ENCODE data around the gene PCMTD2. TPM values are rescaled to one million over a fixed set of nuclear protein-coding genes. Genes with fewer than 3 reads are reported as not detected.

Gene PCMTD2
- total RNA-seq, 1 donor from 2014 or later, result 81.8 TPM

- DNase-seq, result no peak
Observed at GRCh38 chr20:64238851-64239387, 16.6 kb upstream of the PCMTD2 start.

GRCh38 chr20:64239449-64240242 lies 15.9 kb upstream of the PCMTD2 start:
- no peak for DNase-seq

- no peak for DNase-seq
Observed at GRCh38 chr20:64240243-64241015, 15.1 kb upstream of the PCMTD2 start.

DNA sequence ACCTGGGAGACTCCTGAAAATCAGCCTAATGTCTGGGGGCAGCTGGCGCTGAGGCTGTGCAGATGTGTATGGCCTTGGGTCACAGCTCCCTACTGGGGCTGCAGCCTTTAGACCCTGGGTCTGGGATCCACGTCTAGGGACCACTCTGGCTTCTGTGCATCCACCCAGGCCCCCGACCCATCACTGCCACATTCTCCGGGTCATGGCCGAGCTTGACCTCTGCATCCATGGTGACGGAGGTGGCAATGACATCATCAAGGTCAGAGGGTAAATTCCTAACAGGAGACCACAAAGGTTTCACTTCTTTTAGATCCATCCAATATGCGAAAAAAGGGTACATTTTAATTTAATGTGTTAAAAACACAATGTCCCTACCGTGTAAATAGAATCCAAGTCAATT lies 14.5 kb upstream of the PCMTD2 start:
- DNase-seq, result no peak

DNA sequence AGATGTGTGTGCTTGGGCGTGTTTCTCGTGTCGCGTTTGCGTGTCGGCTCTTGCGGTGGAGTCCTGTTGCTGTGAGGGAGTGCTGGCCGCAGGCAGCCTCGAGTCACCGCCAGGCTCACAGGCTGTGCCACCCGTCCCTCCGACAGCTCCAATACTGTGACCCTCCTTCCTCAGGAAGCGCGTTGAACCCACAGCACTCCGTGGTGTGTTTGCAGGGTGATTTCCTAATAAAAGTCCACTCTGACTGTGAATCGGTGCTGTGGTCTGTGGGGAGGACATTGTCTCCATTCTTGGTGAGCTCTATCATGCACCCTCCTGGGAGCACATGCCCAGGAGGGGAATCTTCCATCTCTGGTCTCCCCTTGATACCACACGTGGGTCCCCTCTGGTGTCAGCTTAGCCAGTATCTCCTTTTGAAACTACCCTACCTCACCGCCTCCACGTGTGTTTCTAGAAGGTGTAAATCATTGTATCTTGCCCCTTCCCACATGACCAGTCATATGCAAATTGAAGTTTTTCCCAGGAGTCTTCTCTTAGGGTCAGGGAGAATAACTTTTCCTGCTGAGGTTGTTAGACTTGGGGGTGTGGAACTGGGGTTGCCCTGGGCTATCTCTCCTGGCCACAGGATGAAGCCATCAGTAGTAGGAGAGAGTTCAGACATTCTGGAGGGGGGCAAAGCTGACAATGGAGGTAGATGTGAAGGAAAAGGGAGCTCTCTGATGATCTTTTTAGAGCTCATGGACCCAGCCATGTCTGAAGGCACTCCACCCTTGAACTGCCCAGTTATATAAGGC lies 13.3 kb upstream of the PCMTD2 start:
- DNase-seq, result no peak

GRCh38 chr20:64242797-64243475 lies 12.6 kb upstream of the PCMTD2 start:
- no peak for DNase-seq

GRCh38 chr20:64244281-64244805 lies 11.2 kb upstream of the PCMTD2 start:
- no peak for DNase-seq

GRCh38 chr20:64244870-64245603 lies 10.5 kb upstream of the PCMTD2 start:
- no peak for DNase-seq

DNA sequence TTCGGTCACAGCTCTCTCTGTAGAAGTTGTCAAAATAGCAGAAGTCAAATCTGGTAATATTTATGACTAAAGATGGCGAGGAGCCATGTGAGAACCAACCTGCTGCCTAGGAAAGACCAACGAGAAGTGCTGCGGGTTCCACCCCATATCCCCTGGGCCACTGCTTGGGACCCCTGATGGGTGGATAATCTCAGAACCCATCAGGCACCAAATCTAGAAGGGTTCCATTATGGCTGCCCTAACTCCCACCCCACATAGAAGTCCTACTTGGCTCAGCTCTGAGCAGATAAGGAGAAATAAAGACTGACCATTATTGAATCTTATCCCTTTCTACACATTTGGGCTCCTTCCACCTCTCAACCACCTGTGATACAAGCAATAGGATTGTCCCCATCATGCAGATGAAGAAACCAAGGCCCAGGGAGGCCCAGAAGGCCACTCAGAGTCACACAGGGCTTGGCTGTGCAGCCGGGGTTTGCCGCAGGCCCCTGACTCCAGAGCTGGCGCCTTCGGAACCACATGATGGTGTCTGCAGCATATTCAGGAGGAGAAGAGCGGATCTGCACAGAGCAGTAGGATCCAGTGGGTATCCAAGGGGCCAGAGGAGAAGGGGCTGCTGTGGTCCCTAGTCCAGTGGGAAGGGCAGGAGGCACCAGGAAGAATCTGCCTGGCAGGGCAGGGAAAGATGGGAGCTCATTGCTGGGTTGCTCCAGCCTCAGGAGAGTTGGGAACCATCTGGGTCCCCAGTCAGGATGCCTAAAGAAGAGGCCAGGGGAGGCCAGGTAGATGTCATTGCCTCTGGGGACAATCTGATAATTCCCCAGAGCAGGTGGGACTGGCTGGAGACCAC lies 9.6 kb upstream of the PCMTD2 start:
- no peak for DNase-seq

DNA sequence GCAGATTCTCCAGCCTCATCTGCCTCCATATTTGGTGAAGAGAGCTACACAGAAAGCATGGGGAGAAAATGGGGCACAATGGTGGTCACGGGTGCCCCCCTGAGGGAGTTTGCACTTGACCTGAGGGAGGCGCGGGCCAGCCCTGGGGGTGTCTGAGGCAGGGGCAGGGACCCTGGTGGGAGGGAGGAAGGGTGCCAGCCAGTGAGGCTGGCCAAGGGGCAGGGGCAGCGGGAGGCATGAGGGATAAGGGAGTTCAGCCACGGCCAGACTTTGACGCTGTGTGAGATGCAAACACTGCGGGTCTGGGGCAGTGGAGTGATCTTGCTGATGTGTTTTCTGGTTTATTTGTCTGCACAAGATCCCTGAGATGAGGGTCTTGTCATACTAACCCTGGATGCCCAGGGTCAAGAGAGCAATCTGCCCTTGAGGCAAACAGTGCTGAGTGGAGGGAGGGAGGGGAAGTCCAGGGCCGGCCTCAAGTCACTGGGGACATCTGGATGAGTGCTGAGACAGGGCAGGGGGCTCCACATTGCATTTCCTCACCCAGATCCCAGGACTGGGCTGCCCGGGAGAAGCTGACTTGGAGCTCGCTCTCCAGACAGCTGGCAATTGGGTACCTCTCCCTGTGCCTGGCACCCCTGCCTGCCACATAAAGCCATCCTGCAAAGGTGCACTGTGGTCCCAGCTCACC lies 8.8 kb upstream of the PCMTD2 start:
- DNase-seq, result no peak

- DNase-seq, result no peak
Observed at GRCh38 chr20:64247307-64247618, 8.3 kb upstream of the PCMTD2 start.

DNA sequence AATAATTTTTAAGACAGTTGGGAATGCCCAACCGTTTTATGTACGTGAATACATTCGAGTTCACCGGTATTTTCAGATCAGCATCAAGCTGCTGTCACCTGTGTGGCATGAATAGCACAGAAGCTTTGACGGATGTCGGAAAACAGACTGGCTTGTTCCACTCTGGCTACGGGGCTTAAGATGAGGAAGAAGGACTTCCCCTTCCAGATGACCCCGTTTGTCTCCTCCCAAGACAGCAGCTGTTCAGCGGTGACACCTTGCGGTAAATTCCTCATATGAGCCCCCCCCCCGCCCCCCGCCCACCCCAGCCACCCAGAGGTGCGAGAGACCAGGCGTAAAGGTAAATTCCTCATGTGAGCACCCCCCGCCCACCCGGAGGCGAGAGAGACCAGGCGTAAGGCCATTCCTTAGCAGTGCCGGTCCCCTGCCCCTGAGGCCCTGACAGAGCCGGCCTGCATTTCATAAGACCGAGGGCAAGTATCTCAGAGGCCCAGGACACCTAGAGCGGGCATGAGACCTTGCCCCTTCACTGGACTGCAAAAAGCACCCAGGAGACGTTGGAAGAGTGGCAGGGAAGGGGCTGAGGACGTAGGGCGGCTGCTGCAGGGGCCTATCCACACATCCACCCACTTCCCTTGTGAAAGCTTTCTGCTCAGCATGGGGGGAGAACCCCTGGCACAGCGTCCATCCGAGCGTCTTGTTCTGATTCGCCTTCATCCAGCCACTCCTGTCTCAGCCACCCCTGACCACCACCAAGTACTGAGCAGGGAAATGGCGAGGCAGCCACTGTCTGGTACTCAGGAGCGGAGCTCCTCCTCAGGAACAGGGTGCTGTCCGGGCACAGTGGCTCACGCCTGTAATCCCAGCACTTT lies 7.3 kb upstream of the PCMTD2 start:
- no peak for DNase-seq

GRCh38 chr20:64250027-64250426 lies 5.5 kb upstream of the PCMTD2 start:
- no peak for DNase-seq

DNA sequence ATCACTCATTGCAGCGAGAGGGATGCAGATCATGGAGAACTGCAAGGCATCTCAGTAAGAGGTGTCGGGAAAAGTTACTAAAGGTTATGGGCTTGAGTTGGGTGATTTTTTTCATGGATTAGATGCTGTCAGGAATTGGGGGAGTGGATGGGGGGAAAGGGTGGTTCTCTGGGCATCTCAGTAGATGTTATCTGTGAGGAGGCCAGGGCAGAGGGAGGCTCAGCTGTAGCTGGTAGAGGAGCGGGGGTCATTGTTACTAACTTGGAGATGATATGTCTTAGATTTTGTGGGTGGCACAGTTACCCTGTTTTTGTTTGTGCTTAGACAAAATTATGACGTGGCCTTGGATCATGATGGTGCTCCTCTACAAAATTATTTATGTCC lies 2.6 kb upstream of the PCMTD2 start:
- DNase-seq, result no peak

GRCh38 chr20:64253443-64253842 lies 2.1 kb upstream of the PCMTD2 start:
- no peak for DNase-seq

DNA sequence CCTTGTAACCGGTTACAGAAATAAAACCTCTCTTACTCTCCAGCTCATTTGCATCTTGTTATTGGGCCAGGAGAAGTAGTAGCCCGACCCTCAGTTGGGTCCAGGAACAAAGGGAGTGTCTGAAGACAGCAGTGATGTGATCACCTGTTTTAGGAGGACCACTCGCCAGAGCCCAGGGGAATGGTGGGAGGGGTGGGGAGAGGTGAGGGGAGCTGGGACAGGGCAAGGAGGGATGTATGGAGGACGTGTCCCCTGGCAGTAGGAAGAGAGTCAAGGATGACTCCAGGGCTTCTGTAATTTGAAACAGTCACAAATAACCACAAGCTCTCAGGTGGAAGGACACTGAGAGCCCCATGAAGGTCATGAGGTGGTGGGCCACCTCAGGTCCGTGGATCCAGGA lies 1.4 kb upstream of the PCMTD2 start:
- no peak for DNase-seq

DNA sequence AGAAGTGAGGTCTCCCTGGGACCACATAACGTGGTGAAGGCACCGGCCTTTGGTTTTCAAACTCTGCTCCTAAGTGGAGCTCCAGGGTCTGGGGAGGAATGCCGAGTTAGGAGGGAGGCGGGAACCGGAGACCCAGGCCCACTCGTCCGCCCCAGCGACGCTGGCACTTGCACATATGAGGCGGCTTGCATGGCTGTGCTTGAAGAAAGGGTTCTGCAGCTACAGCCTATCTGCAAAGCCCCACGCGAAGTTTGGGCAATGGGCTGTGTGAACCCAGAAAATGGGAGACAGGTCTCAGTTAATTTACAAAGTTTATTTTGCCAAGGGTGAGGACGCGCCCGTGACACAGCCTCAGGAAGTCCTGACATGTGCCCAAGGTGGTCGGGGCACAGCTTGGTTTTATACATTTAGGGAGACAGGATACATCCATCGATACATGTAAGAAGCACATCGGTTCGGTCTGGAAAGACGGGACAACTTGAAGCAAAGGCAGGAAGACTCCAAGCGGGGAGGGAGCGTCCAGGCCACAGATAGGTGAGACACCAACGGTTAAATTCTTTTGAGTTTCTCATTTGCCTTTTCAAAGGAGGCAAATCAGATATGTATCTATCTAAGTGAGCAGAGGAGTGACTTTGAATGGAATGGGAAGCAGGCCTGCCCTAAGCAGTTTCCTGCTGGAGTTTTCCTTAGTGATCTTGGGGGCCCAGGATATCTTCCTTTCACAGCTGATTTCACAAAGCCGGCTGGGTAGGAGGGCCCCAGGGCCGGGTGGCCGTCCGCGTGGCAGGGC lies 782 bp upstream of the PCMTD2 start:
- DNase-seq, result no peak
